Gastrocnemius medialis (tissue), 4 donors: ENCODE measurements around the gene ITFG2. TPM values are rescaled to one million over a fixed set of nuclear protein-coding genes. Genes with fewer than 3 reads are reported as not detected.

ENCODE experiments used
- ATAC-seq, 2 donors: fragments of 150-250 bp; one replicate each; pipeline ENCODE4 v1.9.1; 2016
- DNase-seq, 2 donors: peaks; one replicate each; pipeline ENCODE4 v3.0.0-alpha.2; 2019
- H3K27ac ChIP-seq, 4 donors: fragments of 200-600 bp; sonication (generic); 1 replicate in 1 of 4; 2 replicates in 3 of 4; pipeline ENCODE4 v1.5.1; 2016 to 2018; ENCODE audit warnings: mild to moderate bottlenecking in 2 of 4, moderate library complexity in 1 of 4
- H3K27me3 ChIP-seq, 3 donors: fragments of 200-600 bp; sonication (generic) in 2 of 3; 1 replicate in 1 of 3; 2 replicates in 2 of 3; pipeline versions ENCODE4 v1.5.1 to v1.6.0; 2016 to 2019; ENCODE audit warnings: mild to moderate bottlenecking in 1 of 3, moderate library complexity in 1 of 3
- H3K36me3 ChIP-seq, 2 donors: fragments of 200-600 bp; sonication (generic) in 1 of 2; one replicate each; pipeline ENCODE4 v1.5.1; 2017 to 2018
- H3K4me1 ChIP-seq, 2 donors: fragments of 200-600 bp; sonication (generic) in 1 of 2; one replicate each; pipeline ENCODE4 v1.5.1; 2016 to 2017; ENCODE audit warnings: mild to moderate bottlenecking in 2 of 2
- H3K4me3 ChIP-seq, 4 donors: fragments of 200-600 bp; sonication (generic) in 3 of 4; 1 replicate in 1 of 4; 2 replicates in 3 of 4; pipeline ENCODE4 v1.5.1; 2016 to 2019; ENCODE audit warnings: mild to moderate bottlenecking in 2 of 4
- H3K9me3 ChIP-seq, 3 donors: fragments of 200-600 bp; sonication (generic) in 2 of 3; 1 replicate in 1 of 3; 2 replicates in 2 of 3; pipeline ENCODE4 v1.5.1; 2016 to 2019
- POLR2A ChIP-seq, 2 donors: fragments of 450-650 bp; IDR thresholded peaks; one replicate each; pipeline ENCODE4 v1.6.1; 2017; ENCODE audit warnings: antibody characterized with exemption in 2 of 2, mild to moderate bottlenecking in 2 of 2, moderate library complexity in 2 of 2
- in situ Hi-C, 4 donors: fragments of 200-750 bp; cut with MboI; loops; one replicate each; pipeline versions ENCODE4 v1.15.0 to v1.8.0; 2017; ENCODE audit warnings: low sequenced_read_pairs in 4 of 4
- intact Hi-C: fragments of 100-400 bp; cut with DNase I; formaldehyde crosslinking; loops from one replicate; pipeline ENCODE4 v1.15.1; 2023; ENCODE audit warnings: low total_unique reads
- total RNA-seq, 4 donors: library from RNA; depleted of rRNA; stranded (reverse); fragments of >200 nt; gene quantifications; one replicate each; pipeline versions ENCODE4 v1.1.0 to v1.2.3, GENCODE V29; 2016
- TF ChIP-seq, protein P1 (sequence below), 5 experiments: fragments of 450-650 bp in 3 of 5; fragments of 200-600 bp in 2 of 5; sonication (generic) in 2 of 5; IDR thresholded peaks in 4 of 5; conservative IDR thresholded peaks in 1 of 5; 1 replicate in 4 of 5; 2 replicates in 1 of 5; pipeline ENCODE4 v1.5.1; 2016 to 2019; ENCODE audit warnings: antibody characterized with exemption in 5 of 5, mild to moderate bottlenecking in 3 of 5, moderate library complexity in 3 of 5

The ITFG2 gene
- 1 to 10 TPM; 5.1 to 7.2 (median 5.9) TPM for total RNA-seq

DNA sequence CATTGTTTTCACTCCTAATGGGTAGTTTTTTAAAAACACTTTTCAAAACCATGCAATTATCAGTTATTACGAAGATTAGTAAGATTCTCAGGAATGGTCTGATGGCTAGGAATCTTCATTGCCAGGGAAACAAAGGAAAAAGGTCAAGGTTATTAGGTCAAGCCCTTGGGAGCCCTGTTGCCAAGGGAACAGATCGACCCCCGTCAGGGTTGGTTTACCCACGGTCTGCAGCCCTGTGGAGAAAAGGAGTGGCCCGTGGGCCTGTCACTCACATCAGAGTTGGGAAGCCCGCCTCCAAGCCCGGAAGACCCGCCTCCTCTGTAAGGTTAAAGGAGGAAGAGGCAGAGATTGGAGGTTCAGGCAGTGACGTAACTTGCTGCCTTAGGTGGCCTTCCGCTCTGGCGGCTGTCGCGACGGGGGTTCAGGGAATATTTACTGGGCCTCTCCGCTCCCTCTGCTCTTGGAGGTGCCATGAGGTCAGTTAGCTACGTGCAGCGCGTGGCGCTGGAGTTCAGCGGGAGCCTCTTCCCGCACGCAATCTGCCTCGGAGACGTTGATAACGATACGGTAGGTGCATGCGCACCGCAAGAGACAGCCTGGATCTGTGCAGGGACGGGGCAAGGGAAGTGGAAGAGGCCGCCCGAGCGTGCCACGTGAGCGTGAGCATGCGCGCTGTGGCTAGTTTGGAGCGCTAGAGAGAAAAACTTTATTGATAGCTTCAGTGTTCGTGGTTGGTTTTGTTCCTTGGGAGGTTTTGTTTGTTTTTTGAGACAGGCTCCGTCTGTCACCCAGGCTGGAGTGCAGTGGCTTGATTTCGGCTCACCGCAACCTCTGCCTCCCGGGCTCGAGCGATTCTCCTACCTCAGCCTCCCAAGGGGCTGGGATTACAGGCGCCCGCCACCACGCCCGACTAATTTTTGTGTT is at the start of gene ITFG2:
ITFG2 (plus strand) TSS at position 379 of the 924 bp plus-strand sequence; CDS start at position 472, 93 bp downstream.
- ATAC-seq = peak; percentile 98 to 99
- H3K4me3 ChIP-seq = peak within 1 kb of the TSS; percentile 64 to 92 (median 86)
- H3K4me1 ChIP-seq = peaks cover 18 to 19% of the 10 kb centered on the region in 2 donors
- H3K36me3 ChIP-seq = peaks cover 0 to 12% of the 10 kb centered on the region in 2 donors
- H3K27ac ChIP-seq = peak within 1 kb of the TSS; percentile 87 to 96 (median 90)
- no peaks in the 10 kb centered on the region for H3K9me3 ChIP-seq
- DNase-seq = peak; percentile 96 to 99
- in situ Hi-C loops (no loop called here), intact Hi-C loops (loop anchor here (1.0 kb wide), 1 partner anchor 17 kb away; no protein-coding TSS in a partner anchor)
- H3K27me3 ChIP-seq = no peaks in the 10 kb centered on the region
- TF ChIP-seq, protein P1, sequence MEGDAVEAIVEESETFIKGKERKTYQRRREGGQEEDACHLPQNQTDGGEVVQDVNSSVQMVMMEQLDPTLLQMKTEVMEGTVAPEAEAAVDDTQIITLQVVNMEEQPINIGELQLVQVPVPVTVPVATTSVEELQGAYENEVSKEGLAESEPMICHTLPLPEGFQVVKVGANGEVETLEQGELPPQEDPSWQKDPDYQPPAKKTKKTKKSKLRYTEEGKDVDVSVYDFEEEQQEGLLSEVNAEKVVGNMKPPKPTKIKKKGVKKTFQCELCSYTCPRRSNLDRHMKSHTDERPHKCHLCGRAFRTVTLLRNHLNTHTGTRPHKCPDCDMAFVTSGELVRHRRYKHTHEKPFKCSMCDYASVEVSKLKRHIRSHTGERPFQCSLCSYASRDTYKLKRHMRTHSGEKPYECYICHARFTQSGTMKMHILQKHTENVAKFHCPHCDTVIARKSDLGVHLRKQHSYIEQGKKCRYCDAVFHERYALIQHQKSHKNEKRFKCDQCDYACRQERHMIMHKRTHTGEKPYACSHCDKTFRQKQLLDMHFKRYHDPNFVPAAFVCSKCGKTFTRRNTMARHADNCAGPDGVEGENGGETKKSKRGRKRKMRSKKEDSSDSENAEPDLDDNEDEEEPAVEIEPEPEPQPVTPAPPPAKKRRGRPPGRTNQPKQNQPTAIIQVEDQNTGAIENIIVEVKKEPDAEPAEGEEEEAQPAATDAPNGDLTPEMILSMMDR (IDR thresholded peaks at IDR 0.05 in 4 of 5, conservative IDR thresholded peaks at IDR 0.05 in 1 of 5) = no peak
- TF ChIP-seq POLR2A (IDR thresholded peaks at IDR 0.05) = peak; percentile 62 to 83

DNA sequence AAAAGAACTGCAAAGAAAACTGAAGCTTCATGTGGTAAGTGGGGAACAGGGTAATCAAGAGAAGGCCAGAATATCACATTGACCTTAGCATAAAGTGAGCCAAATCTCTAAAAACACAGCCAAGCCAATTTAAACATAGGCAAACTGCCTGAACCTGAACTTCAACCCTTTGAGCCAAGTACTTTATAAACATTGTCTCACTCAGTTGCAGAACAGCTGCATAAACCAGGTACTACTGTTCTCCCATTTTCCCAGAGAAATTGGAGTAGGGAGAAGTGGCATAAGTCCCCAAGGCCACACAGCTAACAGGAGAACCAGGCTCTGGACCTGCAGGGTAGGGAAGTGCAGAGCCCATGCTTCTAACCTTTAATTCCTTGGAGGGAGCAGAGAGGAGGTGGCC is 48.1 kb upstream of the ITFG2 start:
- in situ Hi-C loops (no loop called here), intact Hi-C loops (no loop called here)
- TF ChIP-seq, protein P1 (IDR thresholded peaks at IDR 0.05 in 4 of 5, conservative IDR thresholded peaks at IDR 0.05 in 1 of 5) = no peak
- TF ChIP-seq POLR2A (IDR thresholded peaks at IDR 0.05) = no peak
- ATAC-seq = no peak
- Histone ChIP-seq H3K36me3 (peaks cover 0 to 5% of the 10 kb centered on the region in 2 donors), H3K9me3 (no peaks in the 10 kb centered on the region), H3K4me1 (no peaks in the 10 kb centered on the region), H3K27me3 (no peaks in the 10 kb centered on the region), H3K27ac (no peak overlapping the region), H3K4me3 (no peak overlapping the region)
- DNase-seq = no peak

DNA sequence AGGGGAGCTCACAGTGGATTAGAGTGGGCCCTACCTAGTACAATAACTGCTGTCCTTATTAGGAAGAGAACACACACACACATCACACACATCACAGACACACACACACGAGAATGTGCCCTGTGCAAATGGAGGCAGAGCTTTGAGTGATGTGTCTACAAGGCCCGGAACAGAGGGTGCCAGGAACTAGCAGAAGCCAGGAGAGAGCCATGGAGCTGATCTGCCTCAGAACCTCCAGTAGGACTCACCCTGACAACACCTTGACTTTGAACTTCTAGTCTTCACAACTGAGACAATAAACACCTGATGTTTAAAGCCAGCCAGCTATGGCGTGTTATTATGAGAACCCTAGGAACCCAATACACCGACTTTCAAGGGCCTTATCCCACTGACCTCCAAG is 47.4 kb upstream of the ITFG2 start:
- Histone ChIP-seq H3K4me3 (no peak overlapping the region), H3K27ac (no peak overlapping the region), H3K9me3 (no peaks in the 10 kb centered on the region), H3K27me3 (no peaks in the 10 kb centered on the region), H3K4me1 (no peaks in the 10 kb centered on the region), H3K36me3 (peaks cover 0 to 5% of the 10 kb centered on the region in 2 donors)
- no peak for DNase-seq
- no peak for ATAC-seq
- no peak for TF ChIP-seq POLR2A (IDR thresholded peaks at IDR 0.05)
- TF ChIP-seq, protein P1 (IDR thresholded peaks at IDR 0.05 in 4 of 5, conservative IDR thresholded peaks at IDR 0.05 in 1 of 5) = no peak
- in situ Hi-C loops = no loop called here
- intact Hi-C loops = no loop called here

DNA sequence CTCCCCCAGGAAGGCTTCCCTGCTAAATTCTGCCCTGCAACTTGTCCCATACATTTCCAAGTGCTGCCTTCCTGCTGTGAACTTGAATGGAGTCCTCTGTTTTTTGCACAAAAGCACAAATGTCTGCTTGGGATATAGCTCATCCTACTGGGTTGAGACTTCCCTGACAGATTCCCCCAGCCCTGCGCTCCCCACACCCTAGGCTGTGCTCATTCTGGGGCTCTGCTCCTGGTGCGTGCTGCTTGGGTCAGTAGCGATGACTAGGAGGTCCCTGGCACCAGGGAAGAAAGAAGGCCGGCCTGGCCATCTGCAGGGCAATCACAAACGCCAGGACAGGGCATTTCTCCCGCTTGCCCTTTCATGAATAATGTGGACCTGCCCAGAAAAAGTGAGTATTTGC is 46.9 kb upstream of the ITFG2 start:
- no peak overlapping the region for H3K27ac ChIP-seq
- H3K9me3 ChIP-seq = no peaks in the 10 kb centered on the region
- in situ Hi-C loops = no loop called here
- intact Hi-C loops = no loop called here
- no peak overlapping the region for H3K4me3 ChIP-seq
- peaks cover 0 to 4% of the 10 kb centered on the region in 2 donors for H3K36me3 ChIP-seq
- no peaks in the 10 kb centered on the region for H3K4me1 ChIP-seq
- no peak for DNase-seq
- no peaks in the 10 kb centered on the region for H3K27me3 ChIP-seq
- no peak for TF ChIP-seq POLR2A (IDR thresholded peaks at IDR 0.05)
- TF ChIP-seq, protein P1 (IDR thresholded peaks at IDR 0.05 in 4 of 5, conservative IDR thresholded peaks at IDR 0.05 in 1 of 5) = no peak
- ATAC-seq = no peak
